IMR-90 (cell line): ENCODE results near the gene LRRC1. TPM values are rescaled to one million over a fixed set of nuclear protein-coding genes. Genes with fewer than 3 reads are reported as not detected.

Experiments
- ATAC-seq: fragments of 200-7000 bp; cut with Tn5 transposase; 2 replicates; pipeline ENCODE4 v1.9.1; 2020; ENCODE audit warnings: low read depth, mild to moderate bottlenecking, moderate library complexity
- BruUV-seq: library from RNA; stranded (reverse); fragments of 400-500 nt; replicated peaks from 2 replicates; lab custom pipeline; 2021; lab: Mats Ljungman, UMichigan
- CTCF ChIA-PET: fragments of 300-600 bp; formaldehyde crosslinking; extraction: SDS; loops from one replicate; lab custom pipeline; 2021; ENCODE audit warnings: antibody characterized with exemption; lab: Yijun Ruan, JAX
- POLR2A ChIA-PET: fragments of 300-600 bp; sonication (Branson Sonifier 250); formaldehyde crosslinking; loops from one replicate; lab custom pipeline; 2022; ENCODE audit warnings: antibody characterized with exemption; ENCODE audit not compliant: unreplicated experiment; lab: Charles Lee
- DNase-seq: peaks from one replicate; pipeline ENCODE4 v3.0.0; 2013
- H2AFZ ChIP-seq: replicated peaks from 2 replicates; pipeline ENCODE3; 2013; ENCODE audit warnings: low read length, mild to moderate bottlenecking; ENCODE audit not compliant: poor library complexity
- H2AK5ac ChIP-seq: 2 replicates; pipeline ENCODE4 v1.6.1; 2013; ENCODE audit warnings: low read depth, low read length, inconsistent platforms
- H2AK9ac ChIP-seq: replicated peaks from 2 replicates; pipeline ENCODE3; 2013; ENCODE audit warnings: mild to moderate bottlenecking, low read depth, low read length, moderate library complexity; ENCODE audit not compliant: poor library complexity
- H2BK120ac ChIP-seq: 2 replicates; pipeline ENCODE4 v1.6.1; 2013; ENCODE audit warnings: low read depth, low read length, inconsistent platforms
- H2BK15ac ChIP-seq: 3 replicates; pipeline ENCODE4 v1.6.1; 2013; ENCODE audit warnings: low read depth, low read length, inconsistent platforms
- H2BK20ac ChIP-seq: 2 replicates; pipeline ENCODE4 v1.6.1; 2013; ENCODE audit warnings: low read depth, mild to moderate bottlenecking, inconsistent platforms, low read length, moderate library complexity
- H2BK5ac ChIP-seq: 2 replicates; pipeline ENCODE4 v1.6.1; 2013; ENCODE audit warnings: mild to moderate bottlenecking, low read depth, low read length, inconsistent platforms; ENCODE audit not compliant: poor library complexity, severe bottlenecking
- H3K14ac ChIP-seq: replicated peaks from 2 replicates; pipeline ENCODE4 v1.6.1; 2013; ENCODE audit warnings: low read depth, low read length, inconsistent platforms
- H3K18ac ChIP-seq: 2 replicates; pipeline ENCODE4 v1.6.1; 2013; ENCODE audit warnings: low read depth, low read length, control low read depth
- H3K23ac ChIP-seq: 2 replicates; pipeline ENCODE4 v1.6.1; 2013; ENCODE audit warnings: low read depth, low read length, inconsistent platforms
- H3K27ac ChIP-seq: 2 replicates; pipeline ENCODE4 v1.5.1; 2013; ENCODE audit warnings: mild to moderate bottlenecking, control low read depth, low read length; ENCODE audit not compliant: insufficient read depth
- H3K27me3 ChIP-seq: 2 replicates; pipeline ENCODE4 v1.6.1; 2013; ENCODE audit warnings: low read length; ENCODE audit not compliant: control insufficient read depth, insufficient read depth
- H3K36me3 ChIP-seq: 2 replicates; pipeline ENCODE4 v1.6.1; 2013; ENCODE audit warnings: low read length, mixed read lengths; ENCODE audit not compliant: control insufficient read depth, insufficient read depth
- H3K4ac ChIP-seq: 2 replicates; pipeline ENCODE4 v1.6.1; 2013; ENCODE audit warnings: low read depth, low read length, inconsistent platforms
- H3K4me1 ChIP-seq: 2 replicates; pipeline ENCODE4 v1.6.1; 2013; ENCODE audit warnings: low read length, mixed read lengths; ENCODE audit not compliant: control insufficient read depth, insufficient read depth
- H3K4me2 ChIP-seq: 2 replicates; pipeline ENCODE4 v1.6.1; 2013; ENCODE audit warnings: low read depth, mild to moderate bottlenecking, control low read depth, low read length, moderate library complexity
- H3K4me3 ChIP-seq: 2 replicates; pipeline ENCODE4 v1.5.1; 2013; ENCODE audit warnings: low read depth, mild to moderate bottlenecking, control low read depth, low read length, moderate library complexity; ENCODE audit not compliant: insufficient read depth
- H3K56ac ChIP-seq: 2 replicates; pipeline ENCODE4 v1.6.1; 2013; ENCODE audit warnings: low read length, inconsistent platforms; ENCODE audit not compliant: insufficient read depth; ENCODE audit errors: extremely low read depth
- H3K79me1 ChIP-seq, 2 experiments: 2 replicates each; pipeline ENCODE4 v1.6.1; 2013; ENCODE audit warnings: low read length in 2 of 2, inconsistent platforms in 1 of 2, low read depth in 1 of 2
- H3K9ac ChIP-seq: 2 replicates; pipeline ENCODE4 v1.6.1; 2013; ENCODE audit warnings: low read depth, low read length, control low read depth
- H3K9me1 ChIP-seq: 2 replicates; pipeline ENCODE4 v1.6.1; 2013; ENCODE audit warnings: low read length, inconsistent platforms; ENCODE audit not compliant: insufficient read depth
- H3K9me3 ChIP-seq: 2 replicates; pipeline ENCODE4 v1.6.1; 2013; ENCODE audit warnings: low read length; ENCODE audit not compliant: control insufficient read depth, insufficient read depth
- H4K20me1 ChIP-seq: 2 replicates; pipeline ENCODE4 v1.6.1; 2013; ENCODE audit warnings: low read length, inconsistent platforms; ENCODE audit not compliant: insufficient read depth
- H4K5ac ChIP-seq: 2 replicates; pipeline ENCODE4 v1.6.1; 2013; ENCODE audit warnings: mild to moderate bottlenecking, low read depth, low read length, control low read depth
- H4K8ac ChIP-seq, 2 experiments: 2 replicates each; pipeline ENCODE4 v1.6.1; 2013; ENCODE audit warnings: low read depth in 2 of 2, low read length in 2 of 2, control low read depth in 1 of 2, inconsistent platforms in 1 of 2
- H4K91ac ChIP-seq: 2 replicates; pipeline ENCODE4 v1.6.1; 2013; ENCODE audit warnings: low read depth, low read length, inconsistent platforms; ENCODE audit not compliant: insufficient read depth
- CEBPB ChIP-seq: IDR thresholded peaks from 2 replicates; pipeline ENCODE4 v1.6.1; 2012; ENCODE audit warnings: low read depth, low read length, improper control_type of control experiment
- CHD1 ChIP-seq: IDR thresholded peaks from 2 replicates; pipeline ENCODE4 v1.6.1; 2012; ENCODE audit warnings: low read depth, low read length, improper control_type of control experiment
- POLR2A ChIP-seq: IDR thresholded peaks from 2 replicates; pipeline ENCODE4 v1.6.1; 2012; ENCODE audit warnings: mild to moderate bottlenecking, low read depth, low read length
- RFX5 ChIP-seq: IDR thresholded peaks from 2 replicates; pipeline ENCODE4 v1.8.0; 2012; ENCODE audit warnings: low read depth, mild to moderate bottlenecking, low read length, moderate library complexity
- WGBS, 2 experiments: methylation state at CpG; one replicate each; pipeline versions ENCODE4 v1.1.5 to v1.1.7; 2013; ENCODE audit warnings: missing lambda C conversion rate in 2 of 2; ENCODE audit not compliant: insufficient read length in 1 of 2; ENCODE audit errors: extremely low coverage in 2 of 2; 5-methylcytosine and 5-hydroxymethylcytosine counted together
- dilution Hi-C: fragments of 300-500 bp; cut with HindIII; formaldehyde crosslinking; loops from one replicate; pipeline ENCODE4 v1.14.3; 2018; ENCODE audit warnings: low sequenced_read_pairs; ENCODE audit not compliant: unreplicated experiment
- in situ Hi-C: fragments of 300-500 bp; cut with MboI; formaldehyde crosslinking; loops from 3 replicates; pipeline ENCODE4 v1.14.3; 2019; ENCODE audit warnings: low sequenced_read_pairs, inconsistent platforms, mixed read lengths
- intact Hi-C: fragments of 100-400 bp; cut with micrococcal nuclease; formaldehyde crosslinking; loops from 2 replicates; pipeline ENCODE4 v1.10.0; 2022
- polyA plus RNA-seq, 3 experiments: library from polyadenylated mRNA; depleted of rRNA; stranded (reverse); fragments of >200 nt; gene quantifications; 2 replicates each; pipeline ENCODE4 v1.2.3, GENCODE V29; 2012; ENCODE audit warnings: low replicate concordance in 1 of 3
- total RNA-seq: library from RNA; depleted of rRNA; stranded (reverse); fragments of >200 nt; gene quantifications from 2 replicates; pipeline ENCODE4 v1.2.3, GENCODE V29; 2012
- TF ChIP-seq, protein P1 (sequence below): conservative IDR thresholded peaks from 2 replicates; pipeline ENCODE4 v1.5.1; 2012; ENCODE audit warnings: mild to moderate bottlenecking, low read depth, low read length, improper control_type of control experiment
- TF ChIP-seq, protein P2 (sequence below): fragments of 150-350 bp; IDR thresholded peaks from 2 replicates; pipeline ENCODE4 v1.6.1; 2017; ENCODE audit warnings: mild to moderate bottlenecking, antibody characterized with exemption, low read length, low read depth

LRRC1 gene
- total and polyA plus RNA-seq, 2 of the 4 experiments (the other 2 are of a cell fraction) = 5.1 to 6.1 TPM

DNA sequence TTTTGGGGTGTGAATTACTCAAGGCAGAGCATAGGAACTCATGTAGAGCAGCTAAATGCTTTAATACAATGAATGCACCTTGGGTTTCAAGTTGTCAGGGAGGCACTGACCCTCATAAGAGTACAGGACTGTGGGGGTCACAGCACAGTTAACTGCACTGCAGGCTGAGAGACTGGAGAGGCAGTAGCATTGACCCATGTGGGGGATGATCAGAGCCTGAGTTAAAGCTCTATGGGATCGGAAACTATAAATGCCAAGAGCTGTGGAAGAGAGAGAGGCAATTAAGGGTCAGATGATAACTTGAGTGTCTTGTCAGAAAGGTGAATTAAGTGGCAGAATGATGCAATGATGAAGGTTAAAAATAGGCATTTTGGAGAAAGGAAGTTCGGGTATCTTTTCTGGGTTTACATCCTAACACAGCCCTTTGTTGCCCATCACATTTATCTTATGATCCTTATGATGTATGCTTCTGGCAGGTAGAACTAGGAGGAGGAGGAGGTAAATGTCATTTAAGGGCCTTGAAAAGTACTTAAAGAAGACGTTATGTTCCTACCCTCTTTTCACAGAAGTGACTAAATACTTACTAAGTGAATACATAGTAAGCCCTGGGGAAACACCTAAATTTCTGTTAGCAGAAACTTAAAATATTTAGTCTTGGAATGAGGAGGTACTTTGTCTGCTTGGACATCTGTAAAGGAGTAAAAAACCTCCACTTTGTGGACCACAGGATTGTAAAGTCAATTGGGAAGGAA, 24.2 kb downstream of the LRRC1 start:
- Histone ChIP-seq H3K9me1 (no peaks in the 10 kb centered on the region), H4K91ac (no peak overlapping the region), H4K5ac (no peak overlapping the region), H3K4ac (no peak overlapping the region), H2BK120ac (no peak overlapping the region), H4K8ac (no peak overlapping the region), H2AK9ac (no peak overlapping the region), H3K79me1 (peaks cover 14 to 41% of the 10 kb centered on the region in 2 experiments; a peak in 3 of 4 replicates), H3K4me1 (peaks cover 12% of the 10 kb centered on the region), H2AFZ (no peak overlapping the region), H3K14ac (0 out of 2 replicates have a peak overlapping the region, but pooled peaks have one; percentile 45), H4K20me1 (peaks cover 11% of the 10 kb centered on the region; the same call in 1 of the 2 replicates), H3K27me3 (no peaks in the 10 kb centered on the region), H3K9ac (no peak overlapping the region), H3K56ac (no peak overlapping the region), H2BK20ac (no peak overlapping the region), H3K9me3 (no peaks in the 10 kb centered on the region), H3K23ac (no peak overlapping the region), H2BK15ac (no peak overlapping the region), H3K27ac (no peak overlapping the region), H2BK5ac (no peak overlapping the region), H3K36me3 (no peaks in the 10 kb centered on the region), H3K18ac (no peak overlapping the region), H3K4me2 (no peak overlapping the region), H3K4me3 (no peak overlapping the region), H2AK5ac (no peak overlapping the region)
- DNase-seq (no peak), ATAC-seq (no peak)
- dilution Hi-C loops (no loop called here), in situ Hi-C loops (no loop called here), intact Hi-C loops (no loop called here)
- peak; percentile 32; the same call in 1 of the 2 replicates for TF ChIP-seq CEBPB
- TF ChIP-seq CHD1 = no peak
- TF ChIP-seq POLR2A = no peak
- TF ChIP-seq RFX5 = no peak
- TF ChIP-seq, protein P1, sequence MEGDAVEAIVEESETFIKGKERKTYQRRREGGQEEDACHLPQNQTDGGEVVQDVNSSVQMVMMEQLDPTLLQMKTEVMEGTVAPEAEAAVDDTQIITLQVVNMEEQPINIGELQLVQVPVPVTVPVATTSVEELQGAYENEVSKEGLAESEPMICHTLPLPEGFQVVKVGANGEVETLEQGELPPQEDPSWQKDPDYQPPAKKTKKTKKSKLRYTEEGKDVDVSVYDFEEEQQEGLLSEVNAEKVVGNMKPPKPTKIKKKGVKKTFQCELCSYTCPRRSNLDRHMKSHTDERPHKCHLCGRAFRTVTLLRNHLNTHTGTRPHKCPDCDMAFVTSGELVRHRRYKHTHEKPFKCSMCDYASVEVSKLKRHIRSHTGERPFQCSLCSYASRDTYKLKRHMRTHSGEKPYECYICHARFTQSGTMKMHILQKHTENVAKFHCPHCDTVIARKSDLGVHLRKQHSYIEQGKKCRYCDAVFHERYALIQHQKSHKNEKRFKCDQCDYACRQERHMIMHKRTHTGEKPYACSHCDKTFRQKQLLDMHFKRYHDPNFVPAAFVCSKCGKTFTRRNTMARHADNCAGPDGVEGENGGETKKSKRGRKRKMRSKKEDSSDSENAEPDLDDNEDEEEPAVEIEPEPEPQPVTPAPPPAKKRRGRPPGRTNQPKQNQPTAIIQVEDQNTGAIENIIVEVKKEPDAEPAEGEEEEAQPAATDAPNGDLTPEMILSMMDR = no peak
- TF ChIP-seq, protein P2, sequence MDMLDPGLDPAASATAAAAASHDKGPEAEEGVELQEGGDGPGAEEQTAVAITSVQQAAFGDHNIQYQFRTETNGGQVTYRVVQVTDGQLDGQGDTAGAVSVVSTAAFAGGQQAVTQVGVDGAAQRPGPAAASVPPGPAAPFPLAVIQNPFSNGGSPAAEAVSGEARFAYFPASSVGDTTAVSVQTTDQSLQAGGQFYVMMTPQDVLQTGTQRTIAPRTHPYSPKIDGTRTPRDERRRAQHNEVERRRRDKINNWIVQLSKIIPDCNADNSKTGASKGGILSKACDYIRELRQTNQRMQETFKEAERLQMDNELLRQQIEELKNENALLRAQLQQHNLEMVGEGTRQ = no peak
- ChIA-PET CTCF (no interaction called here), POLR2A (no interaction called here)
- BruUV-seq = no TSS peak
- 71% methylated on average over 1 of the region's 3 CpGs; no CpG with 5 or more reads in 1 of the 2 experiments for WGBS, 2 experiments
